Measurements from ENCODE around the gene RAB5IF. TPM values are rescaled to one million over a fixed set of nuclear protein-coding genes. Genes with fewer than 3 reads are reported as not detected.

RAB5IF gene
- total and polyA plus RNA-seq, 2 of the 4 experiments (the other 2 are of a cell fraction), result 74.0 to 93.1 TPM

DNA sequence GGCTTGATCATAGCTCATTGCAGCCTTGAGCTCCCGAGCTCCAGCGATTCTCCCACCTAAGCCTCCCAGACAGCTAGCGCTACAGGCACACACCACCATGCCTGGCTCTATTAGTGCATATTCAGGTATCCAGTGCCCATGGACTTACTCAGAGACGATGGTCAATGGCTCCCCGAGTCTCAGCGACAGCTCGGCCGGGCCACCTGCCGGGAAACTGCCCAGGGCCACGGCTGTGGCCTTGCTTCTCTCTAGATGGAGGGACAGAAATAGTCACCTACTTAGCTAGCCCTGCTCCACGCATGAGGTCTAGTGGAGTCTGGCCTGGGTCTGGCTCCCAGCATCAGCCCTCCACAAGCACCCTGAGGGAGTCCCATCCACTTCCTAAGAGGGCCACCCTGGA is 28.8 kb downstream of the RAB5IF start:
- no peak overlapping the region for H3K56ac ChIP-seq (ENCODE audit: extremely low read depth, insufficient read depth, low read length)
- no peak for TF ChIP-seq RCOR1 (IDR thresholded peaks at IDR 0.05; ENCODE audit: insufficient replicate concordance, low read length)
- TF ChIP-seq RAD21 (IDR thresholded peaks at IDR 0.05; ENCODE audit: low read length), result no peak
- TF ChIP-seq, protein P1, sequence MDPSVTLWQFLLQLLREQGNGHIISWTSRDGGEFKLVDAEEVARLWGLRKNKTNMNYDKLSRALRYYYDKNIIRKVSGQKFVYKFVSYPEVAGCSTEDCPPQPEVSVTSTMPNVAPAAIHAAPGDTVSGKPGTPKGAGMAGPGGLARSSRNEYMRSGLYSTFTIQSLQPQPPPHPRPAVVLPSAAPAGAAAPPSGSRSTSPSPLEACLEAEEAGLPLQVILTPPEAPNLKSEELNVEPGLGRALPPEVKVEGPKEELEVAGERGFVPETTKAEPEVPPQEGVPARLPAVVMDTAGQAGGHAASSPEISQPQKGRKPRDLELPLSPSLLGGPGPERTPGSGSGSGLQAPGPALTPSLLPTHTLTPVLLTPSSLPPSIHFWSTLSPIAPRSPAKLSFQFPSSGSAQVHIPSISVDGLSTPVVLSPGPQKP (IDR thresholded peaks at IDR 0.05; ENCODE audit: borderline replicate concordance, low read depth, low read length), result no peak
- no peak for TF ChIP-seq MAZ (IDR thresholded peaks at IDR 0.05; ENCODE audit: borderline replicate concordance, low read depth, low read length)
- no peak for TF ChIP-seq RFX5 (IDR thresholded peaks at IDR 0.05; ENCODE audit: low read depth, low read length)
- no peak for TF ChIP-seq MAFK (IDR thresholded peaks at IDR 0.05; ENCODE audit: low read depth, low read length)
- TF ChIP-seq, protein P2, sequence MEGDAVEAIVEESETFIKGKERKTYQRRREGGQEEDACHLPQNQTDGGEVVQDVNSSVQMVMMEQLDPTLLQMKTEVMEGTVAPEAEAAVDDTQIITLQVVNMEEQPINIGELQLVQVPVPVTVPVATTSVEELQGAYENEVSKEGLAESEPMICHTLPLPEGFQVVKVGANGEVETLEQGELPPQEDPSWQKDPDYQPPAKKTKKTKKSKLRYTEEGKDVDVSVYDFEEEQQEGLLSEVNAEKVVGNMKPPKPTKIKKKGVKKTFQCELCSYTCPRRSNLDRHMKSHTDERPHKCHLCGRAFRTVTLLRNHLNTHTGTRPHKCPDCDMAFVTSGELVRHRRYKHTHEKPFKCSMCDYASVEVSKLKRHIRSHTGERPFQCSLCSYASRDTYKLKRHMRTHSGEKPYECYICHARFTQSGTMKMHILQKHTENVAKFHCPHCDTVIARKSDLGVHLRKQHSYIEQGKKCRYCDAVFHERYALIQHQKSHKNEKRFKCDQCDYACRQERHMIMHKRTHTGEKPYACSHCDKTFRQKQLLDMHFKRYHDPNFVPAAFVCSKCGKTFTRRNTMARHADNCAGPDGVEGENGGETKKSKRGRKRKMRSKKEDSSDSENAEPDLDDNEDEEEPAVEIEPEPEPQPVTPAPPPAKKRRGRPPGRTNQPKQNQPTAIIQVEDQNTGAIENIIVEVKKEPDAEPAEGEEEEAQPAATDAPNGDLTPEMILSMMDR (conservative IDR thresholded peaks at IDR 0.05; ENCODE audit: low read depth, low read length), result no peak
- TF ChIP-seq POLR2A (IDR thresholded peaks at IDR 0.05; ENCODE audit: low read depth, low read length), result no peak
- no peak for TF ChIP-seq NFE2L2 (IDR thresholded peaks at IDR 0.05; ENCODE audit: low read depth, low read length)
- no peaks in the 10 kb centered on the region for H3K4me1 ChIP-seq (ENCODE audit: control insufficient read depth, insufficient read depth, low read length)
- no peak overlapping the region for H2BK120ac ChIP-seq (ENCODE audit: low read depth, low read length)
- no peak overlapping the region for H2AK5ac ChIP-seq (ENCODE audit: low read depth, low read length)
- no peaks in the 10 kb centered on the region for H3K9me3 ChIP-seq (ENCODE audit: control insufficient read depth, insufficient read depth, low read length)
- no peak overlapping the region for H2AFZ ChIP-seq (replicated peaks; ENCODE audit: low read length, poor library complexity)
- no peak overlapping the region for H4K91ac ChIP-seq (ENCODE audit: insufficient read depth, low read depth, low read length)
- DNase-seq (no peak), ATAC-seq (ENCODE audit: low read depth) (no peak)
- H3K4me3 ChIP-seq (ENCODE audit: insufficient read depth, low read depth, low read length), result no peak overlapping the region
- intact Hi-C loops (cut with micrococcal nuclease), result no loop called here
- H4K8ac ChIP-seq (ENCODE audit: low read depth in 2 of 2, low read length in 2 of 2), result no peak overlapping the region
- dilution Hi-C loops (cut with HindIII; ENCODE audit: low sequenced_read_pairs, unreplicated experiment), result no loop called here
- H3K23ac ChIP-seq (ENCODE audit: low read depth, low read length), result no peak overlapping the region
- H3K79me1 ChIP-seq (ENCODE audit: low read depth in 1 of 2, low read length in 2 of 2), result no peaks in the 10 kb centered on the region
- H3K9ac ChIP-seq (ENCODE audit: low read depth, low read length), result no peak overlapping the region
- no peak overlapping the region for H2AK9ac ChIP-seq (replicated peaks; ENCODE audit: low read depth, low read length, poor library complexity)
- H2BK5ac ChIP-seq (ENCODE audit: low read depth, low read length, poor library complexity, severe bottlenecking), result no peak overlapping the region
- H4K20me1 ChIP-seq (ENCODE audit: insufficient read depth, low read length), result no peaks in the 10 kb centered on the region
- no peak overlapping the region for H4K5ac ChIP-seq (ENCODE audit: low read depth, low read length)
- H3K4me2 ChIP-seq (ENCODE audit: low read depth, low read length), result no peak overlapping the region
- H2BK20ac ChIP-seq (ENCODE audit: low read depth, low read length), result no peak overlapping the region
- H3K18ac ChIP-seq (ENCODE audit: low read depth, low read length), result no peak overlapping the region
- in situ Hi-C loops (cut with MboI; ENCODE audit: low sequenced_read_pairs), result no loop called here
- no peaks in the 10 kb centered on the region for H3K36me3 ChIP-seq (ENCODE audit: control insufficient read depth, insufficient read depth, low read length)
- no peak overlapping the region for H3K27ac ChIP-seq (ENCODE audit: insufficient read depth, low read length)
- POLR2A ChIA-PET (ENCODE audit: unreplicated experiment), result no interaction called here
- BruUV-seq (replicated peaks), result no TSS peak
- no peak overlapping the region for H2BK15ac ChIP-seq (ENCODE audit: low read depth, low read length)
- 87% methylated on average over 7 of the region's 11 CpGs; no CpG with 5 or more reads in 1 of the 2 experiments for WGBS, 2 experiments (ENCODE audit: extremely low coverage in 2 of 2, insufficient read length in 1 of 2)
- no peak overlapping the region for H3K4ac ChIP-seq (ENCODE audit: low read depth, low read length)
- CTCF ChIA-PET, result no interaction called here
- no peaks in the 10 kb centered on the region for H3K9me1 ChIP-seq (ENCODE audit: insufficient read depth, low read length)
- no peak overlapping the region for H3K14ac ChIP-seq (replicated peaks; ENCODE audit: low read depth, low read length)
- H3K27me3 ChIP-seq (ENCODE audit: control insufficient read depth, insufficient read depth, low read length), result no peaks in the 10 kb centered on the region
